DMS53 treated with DMSO at 0.1 percent for 48 hours (cell line): Measurements from ENCODE around the gene KCNMB3.

Experiments used
- DNase-seq: peaks from one replicate; lab custom pipeline; 2025; ENCODE audit not compliant: unreplicated experiment; lab: John Stamatoyannopoulos, UW

Gene KCNMB3

GRCh38 chr3:179200790-179201189 is 50.1 kb downstream of the KCNMB3 start:
- DNase-seq, result no peak

- DNase-seq, result no peak
Measured at GRCh38 chr3:179196700-179197099, 54.2 kb downstream of the KCNMB3 start.

GRCh38 chr3:179196098-179196497 is 54.8 kb downstream of the KCNMB3 start:
- no peak for DNase-seq

- no peak for DNase-seq
Measured at GRCh38 chr3:179194931-179195330, 56.0 kb downstream of the KCNMB3 start.
